Measurements from ENCODE around the gene STYXL2. TPM values are rescaled to one million over a fixed set of nuclear protein-coding genes. Genes with fewer than 3 reads are reported as not detected.

The STYXL2 gene
- total RNA-seq, 1 donor from 2014 or later = 0.70 TPM

GRCh38 chr1:167077868-167078210, 16.0 kb upstream of the STYXL2 start:
- no peak for DNase-seq (ENCODE audit: extremely low spot score, unreplicated experiment)
- no peaks in the 10 kb centered on the region for H3K4me1 Mint-ChIP-seq (ENCODE audit: unreplicated experiment)
- H3K27ac Mint-ChIP-seq (ENCODE audit: unreplicated experiment) = no peak overlapping the region
- TF ChIP-seq CTCF (IDR thresholded peaks at IDR 0.05) = no peak
- no peaks in the 10 kb centered on the region for H3K9me3 Mint-ChIP-seq (ENCODE audit: unreplicated experiment)
- peaks cover 60% of the 10 kb centered on the region for H3K27me3 Mint-ChIP-seq (ENCODE audit: unreplicated experiment)
- no peaks in the 10 kb centered on the region for H3K36me3 Mint-ChIP-seq (ENCODE audit: unreplicated experiment)
- H3K4me3 Mint-ChIP-seq (ENCODE audit: unreplicated experiment) = no peak overlapping the region

GRCh38 chr1:167081594-167082156, 12.2 kb upstream of the STYXL2 start:
- Mint-ChIP-seq H3K27ac (ENCODE audit: unreplicated experiment) (no peak overlapping the region), H3K4me3 (ENCODE audit: unreplicated experiment) (no peak overlapping the region), H3K36me3 (ENCODE audit: unreplicated experiment) (no peaks in the 10 kb centered on the region), H3K9me3 (ENCODE audit: unreplicated experiment) (no peaks in the 10 kb centered on the region), H3K27me3 (ENCODE audit: unreplicated experiment) (peaks cover 52% of the 10 kb centered on the region), H3K4me1 (ENCODE audit: unreplicated experiment) (no peaks in the 10 kb centered on the region)
- no peak for TF ChIP-seq CTCF (IDR thresholded peaks at IDR 0.05)
- DNase-seq (ENCODE audit: extremely low spot score, unreplicated experiment) = no peak

- H3K27ac Mint-ChIP-seq (ENCODE audit: unreplicated experiment) = no peak overlapping the region
- no peak for DNase-seq (ENCODE audit: extremely low spot score, unreplicated experiment)
- H3K9me3 Mint-ChIP-seq (ENCODE audit: unreplicated experiment) = no peaks in the 10 kb centered on the region
- H3K4me3 Mint-ChIP-seq (ENCODE audit: unreplicated experiment) = no peak overlapping the region
- H3K36me3 Mint-ChIP-seq (ENCODE audit: unreplicated experiment) = no peaks in the 10 kb centered on the region
- H3K27me3 Mint-ChIP-seq (ENCODE audit: unreplicated experiment) = peaks cover 48% of the 10 kb centered on the region
- no peaks in the 10 kb centered on the region for H3K4me1 Mint-ChIP-seq (ENCODE audit: unreplicated experiment)
- TF ChIP-seq CTCF (IDR thresholded peaks at IDR 0.05) = no peak
Measured at GRCh38 chr1:167082511-167083027, 11.3 kb upstream of the STYXL2 start.

- DNase-seq (ENCODE audit: extremely low spot score, unreplicated experiment) = no peak
- Mint-ChIP-seq H3K27ac (ENCODE audit: unreplicated experiment) (no peak overlapping the region), H3K27me3 (ENCODE audit: unreplicated experiment) (peaks cover 42% of the 10 kb centered on the region), H3K9me3 (ENCODE audit: unreplicated experiment) (no peaks in the 10 kb centered on the region), H3K4me1 (ENCODE audit: unreplicated experiment) (no peaks in the 10 kb centered on the region), H3K36me3 (ENCODE audit: unreplicated experiment) (no peaks in the 10 kb centered on the region), H3K4me3 (ENCODE audit: unreplicated experiment) (no peak overlapping the region)
- TF ChIP-seq CTCF (IDR thresholded peaks at IDR 0.05) = no peak
Measured at GRCh38 chr1:167083066-167083665, 10.7 kb upstream of the STYXL2 start.

GRCh38 chr1:167083871-167084270, 10.0 kb upstream of the STYXL2 start:
- Mint-ChIP-seq H3K36me3 (ENCODE audit: unreplicated experiment) (no peaks in the 10 kb centered on the region), H3K27ac (ENCODE audit: unreplicated experiment) (no peak overlapping the region), H3K4me1 (ENCODE audit: unreplicated experiment) (no peaks in the 10 kb centered on the region), H3K4me3 (ENCODE audit: unreplicated experiment) (no peak overlapping the region), H3K9me3 (ENCODE audit: unreplicated experiment) (no peaks in the 10 kb centered on the region), H3K27me3 (ENCODE audit: unreplicated experiment) (peaks cover 35% of the 10 kb centered on the region)
- TF ChIP-seq CTCF (IDR thresholded peaks at IDR 0.05) = no peak
- DNase-seq (ENCODE audit: extremely low spot score, unreplicated experiment) = no peak

Data from osteocyte (in vitro differentiated cells).